ENCODE data around the gene UBE2O. TPM values are rescaled to one million over a fixed set of nuclear protein-coding genes. Genes with fewer than 3 reads are reported as not detected.

The UBE2O gene
- total RNA-seq, 1 donor from 2014 or later, result 12.6 TPM

DNA sequence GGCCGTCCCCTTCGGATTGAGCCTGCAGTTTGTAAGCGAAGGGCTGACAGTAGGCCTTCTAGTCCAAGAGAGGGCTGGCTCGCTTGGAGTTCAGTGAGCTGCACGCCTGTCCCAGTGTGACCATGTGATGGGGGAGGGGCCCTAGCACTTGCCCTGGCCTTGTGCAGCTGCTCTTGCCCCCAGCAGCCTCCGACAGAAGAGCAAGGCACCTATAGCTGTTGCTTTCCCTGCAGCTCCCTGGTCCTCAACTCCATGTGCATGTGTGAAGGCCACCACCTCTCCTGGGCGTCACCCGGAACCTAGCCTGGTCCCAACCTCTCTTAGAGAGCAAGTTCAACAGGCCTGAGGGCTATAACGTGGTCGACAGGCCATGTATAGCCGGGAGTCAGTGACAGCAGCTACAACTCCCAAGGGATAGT lies 62.9 kb downstream of the UBE2O start:
- H3K36me3 ChIP-seq (ENCODE audit: control insufficient read depth, insufficient read depth, low read length), result no peaks in the 10 kb centered on the region
- TF ChIP-seq, protein P1, sequence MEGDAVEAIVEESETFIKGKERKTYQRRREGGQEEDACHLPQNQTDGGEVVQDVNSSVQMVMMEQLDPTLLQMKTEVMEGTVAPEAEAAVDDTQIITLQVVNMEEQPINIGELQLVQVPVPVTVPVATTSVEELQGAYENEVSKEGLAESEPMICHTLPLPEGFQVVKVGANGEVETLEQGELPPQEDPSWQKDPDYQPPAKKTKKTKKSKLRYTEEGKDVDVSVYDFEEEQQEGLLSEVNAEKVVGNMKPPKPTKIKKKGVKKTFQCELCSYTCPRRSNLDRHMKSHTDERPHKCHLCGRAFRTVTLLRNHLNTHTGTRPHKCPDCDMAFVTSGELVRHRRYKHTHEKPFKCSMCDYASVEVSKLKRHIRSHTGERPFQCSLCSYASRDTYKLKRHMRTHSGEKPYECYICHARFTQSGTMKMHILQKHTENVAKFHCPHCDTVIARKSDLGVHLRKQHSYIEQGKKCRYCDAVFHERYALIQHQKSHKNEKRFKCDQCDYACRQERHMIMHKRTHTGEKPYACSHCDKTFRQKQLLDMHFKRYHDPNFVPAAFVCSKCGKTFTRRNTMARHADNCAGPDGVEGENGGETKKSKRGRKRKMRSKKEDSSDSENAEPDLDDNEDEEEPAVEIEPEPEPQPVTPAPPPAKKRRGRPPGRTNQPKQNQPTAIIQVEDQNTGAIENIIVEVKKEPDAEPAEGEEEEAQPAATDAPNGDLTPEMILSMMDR (IDR thresholded peaks at IDR 0.05; ENCODE audit: insufficient read depth, low read length, poor library complexity, severe bottlenecking), result no peak
- no peak for DNase-seq (ENCODE audit: low read depth)
- H3K27me3 ChIP-seq (ENCODE audit: control insufficient read depth, insufficient read depth, low read length), result no peaks in the 10 kb centered on the region
- no peak overlapping the region for H3K4me3 ChIP-seq (ENCODE audit: low read depth, low read length)

DNA sequence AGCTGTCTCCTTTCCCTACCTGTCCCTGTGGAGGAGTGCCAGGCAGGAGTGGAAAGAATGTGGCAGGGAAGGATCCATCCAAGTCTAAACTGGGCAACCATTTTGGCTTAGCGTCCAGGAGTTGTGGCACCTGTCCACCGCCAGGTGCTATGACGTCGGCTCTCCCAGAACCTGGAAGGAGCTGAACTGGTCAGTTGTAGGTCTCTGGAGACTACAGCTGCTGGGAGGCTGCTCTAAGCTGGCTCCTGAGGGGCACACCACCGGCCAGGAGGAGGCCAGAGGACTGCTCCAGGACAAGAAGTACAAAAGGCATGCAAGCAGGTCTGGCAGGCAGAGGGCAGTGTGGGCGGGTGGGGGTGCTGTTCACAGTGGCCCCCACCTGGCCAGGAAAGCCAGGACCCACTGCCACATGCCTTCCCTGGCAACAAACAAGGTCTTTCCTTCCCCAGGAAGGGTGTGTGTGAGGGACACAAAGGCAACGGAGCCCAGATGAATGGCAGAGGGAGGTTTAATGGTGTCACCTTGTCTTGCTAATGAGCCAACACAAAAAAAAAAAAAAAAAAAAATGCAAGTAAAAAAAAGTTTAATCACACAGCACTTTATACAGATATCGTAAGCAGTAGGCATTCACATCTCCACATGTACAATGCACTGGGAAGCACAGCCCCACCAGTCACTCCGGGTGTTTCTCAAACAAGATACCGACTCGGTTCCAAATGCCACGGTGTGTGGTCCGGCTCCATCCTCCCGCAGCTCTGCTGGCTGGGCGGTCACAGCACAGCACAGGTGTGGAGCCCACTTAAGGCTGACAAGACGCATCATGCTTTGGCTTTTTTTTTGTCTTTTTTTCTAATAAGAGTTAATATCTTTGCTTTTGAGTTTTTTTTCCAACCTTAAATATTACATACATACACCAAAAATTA lies 63.7 kb downstream of the UBE2O start:
- H3K36me3 ChIP-seq (ENCODE audit: control insufficient read depth, insufficient read depth, low read length), result no peaks in the 10 kb centered on the region
- no peak overlapping the region for H3K4me3 ChIP-seq (ENCODE audit: low read depth, low read length)
- TF ChIP-seq, protein P1 (IDR thresholded peaks at IDR 0.05; ENCODE audit: insufficient read depth, low read length, poor library complexity, severe bottlenecking), result peak; percentile 20
- DNase-seq (ENCODE audit: low read depth), result no peak
- no peaks in the 10 kb centered on the region for H3K27me3 ChIP-seq (ENCODE audit: control insufficient read depth, insufficient read depth, low read length)

DNA sequence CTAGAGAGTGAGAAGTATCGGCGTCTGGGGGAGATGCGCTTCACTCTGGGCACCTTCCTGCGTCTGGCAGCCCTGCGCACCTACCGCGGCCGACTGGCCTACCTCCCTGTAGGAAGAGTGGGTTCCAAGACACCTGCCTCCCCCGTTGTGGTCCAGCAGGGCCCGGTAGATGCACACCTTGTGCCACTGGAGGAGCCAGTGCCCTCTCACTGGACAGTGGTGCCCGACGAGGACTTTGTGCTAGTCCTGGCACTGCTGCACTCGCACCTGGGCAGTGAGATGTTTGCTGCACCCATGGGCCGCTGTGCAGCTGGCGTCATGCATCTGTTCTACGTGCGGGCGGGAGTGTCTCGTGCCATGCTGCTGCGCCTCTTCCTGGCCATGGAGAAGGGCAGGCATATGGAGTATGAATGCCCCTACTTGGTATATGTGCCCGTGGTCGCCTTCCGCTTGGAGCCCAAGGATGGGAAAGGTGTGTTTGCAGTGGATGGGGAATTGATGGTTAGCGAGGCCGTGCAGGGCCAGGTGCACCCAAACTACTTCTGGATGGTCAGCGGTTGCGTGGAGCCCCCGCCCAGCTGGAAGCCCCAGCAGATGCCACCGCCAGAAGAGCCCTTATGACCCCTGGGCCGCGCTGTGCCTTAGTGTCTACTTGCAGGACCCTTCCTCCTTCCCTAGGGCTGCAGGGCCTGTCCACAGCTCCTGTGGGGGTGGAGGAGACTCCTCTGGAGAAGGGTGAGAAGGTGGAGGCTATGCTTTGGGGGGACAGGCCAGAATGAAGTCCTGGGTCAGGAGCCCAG lies 65.8 kb downstream of the UBE2O start:
- Histone ChIP-seq H3K4me3 (ENCODE audit: low read depth, low read length) (no peak overlapping the region), H3K27me3 (ENCODE audit: control insufficient read depth, insufficient read depth, low read length) (no peaks in the 10 kb centered on the region), H3K36me3 (ENCODE audit: control insufficient read depth, insufficient read depth, low read length) (no peaks in the 10 kb centered on the region)
- no peak for DNase-seq (ENCODE audit: low read depth)
- TF ChIP-seq, protein P1 (IDR thresholded peaks at IDR 0.05; ENCODE audit: insufficient read depth, low read length, poor library complexity, severe bottlenecking), result no peak

DNA sequence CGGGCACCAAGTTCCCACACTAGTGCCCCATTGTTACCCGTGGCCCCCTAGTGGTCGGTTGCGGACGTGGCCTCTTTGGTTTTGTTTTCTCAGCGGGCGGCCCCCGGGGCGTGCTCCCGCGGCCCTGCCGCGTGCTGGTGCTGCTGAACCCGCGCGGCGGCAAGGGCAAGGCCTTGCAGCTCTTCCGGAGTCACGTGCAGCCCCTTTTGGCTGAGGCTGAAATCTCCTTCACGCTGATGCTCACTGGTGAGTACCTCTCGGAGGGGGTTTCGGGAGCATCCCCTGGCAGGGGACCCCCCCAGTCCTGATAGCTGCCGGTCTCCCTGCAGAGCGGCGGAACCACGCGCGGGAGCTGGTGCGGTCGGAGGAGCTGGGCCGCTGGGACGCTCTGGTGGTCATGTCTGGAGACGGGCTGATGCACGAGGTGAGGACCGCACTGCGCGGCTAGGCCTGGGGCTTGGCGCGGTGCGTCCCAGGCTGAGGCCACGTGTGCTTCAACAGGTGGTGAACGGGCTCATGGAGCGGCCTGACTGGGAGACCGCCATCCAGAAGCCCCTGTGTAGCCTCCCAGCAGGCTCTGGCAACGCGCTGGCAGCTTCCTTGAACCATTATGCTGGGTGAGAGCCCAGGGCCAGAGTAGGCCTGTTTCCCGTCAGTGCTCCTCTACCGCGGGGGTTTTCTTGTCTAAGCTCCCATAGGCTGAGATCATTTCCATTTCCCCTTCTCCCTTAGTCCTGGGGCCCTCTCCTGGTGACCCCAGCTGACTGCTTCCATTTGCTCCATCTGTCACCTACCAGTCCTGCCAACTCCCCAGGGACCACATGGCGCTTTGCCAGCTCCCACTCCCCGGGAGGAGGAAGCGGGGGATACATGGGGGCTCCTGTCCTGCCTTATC lies 66.8 kb downstream of the UBE2O start:
- DNase-seq (ENCODE audit: low read depth), result no peak
- Histone ChIP-seq H3K27me3 (ENCODE audit: control insufficient read depth, insufficient read depth, low read length) (no peaks in the 10 kb centered on the region), H3K36me3 (ENCODE audit: control insufficient read depth, insufficient read depth, low read length) (no peaks in the 10 kb centered on the region), H3K4me3 (ENCODE audit: low read depth, low read length) (peak overlapping the region; percentile 51)
- TF ChIP-seq, protein P1 (IDR thresholded peaks at IDR 0.05; ENCODE audit: insufficient read depth, low read length, poor library complexity, severe bottlenecking), result peak; percentile 84

DNA sequence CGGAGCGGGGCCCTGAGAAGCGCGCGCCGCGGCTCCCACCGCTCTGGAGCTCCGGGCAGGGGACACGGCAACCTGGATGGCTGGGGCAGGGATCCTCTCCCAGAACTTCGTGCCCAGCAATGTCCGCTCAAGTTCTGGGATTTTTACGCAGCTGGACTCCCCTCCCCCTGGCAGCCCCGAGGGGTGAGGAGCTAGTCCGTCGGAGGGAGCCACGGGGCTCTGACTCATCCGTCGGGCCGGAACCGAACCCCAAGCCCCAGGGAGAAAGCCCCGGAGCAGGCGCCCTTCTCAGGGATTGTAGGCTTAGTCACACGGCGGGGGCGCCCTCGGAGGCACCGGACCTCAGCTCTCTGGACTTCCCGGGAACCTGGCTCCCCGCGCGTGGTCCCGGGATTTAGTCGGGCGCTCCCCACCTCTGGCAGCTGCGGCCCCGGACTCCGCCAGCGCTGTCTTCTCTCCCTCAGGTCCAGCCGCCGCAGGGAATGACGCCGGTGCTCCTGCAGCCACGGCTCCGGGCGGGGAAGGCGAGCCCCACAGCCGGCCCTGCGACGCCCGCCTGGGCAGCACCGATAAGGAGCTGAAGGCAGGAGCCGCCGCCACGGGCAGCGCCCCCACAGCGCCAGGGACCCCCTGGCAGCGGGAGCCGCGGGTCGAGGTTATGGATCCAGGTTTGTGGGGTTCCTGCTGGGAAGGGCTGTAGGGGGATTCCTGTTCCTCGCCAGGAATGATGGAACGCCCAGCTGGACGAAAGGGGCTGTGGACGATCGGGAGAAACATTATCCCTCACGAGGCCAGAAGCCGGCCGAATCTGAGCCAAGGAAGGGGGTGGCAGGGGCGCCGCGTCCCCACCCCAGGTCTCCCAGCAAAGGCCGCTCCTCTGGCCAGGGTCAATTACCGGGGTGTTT lies 67.7 kb downstream of the UBE2O start:
- peak overlapping the region; percentile 51 for H3K4me3 ChIP-seq (ENCODE audit: low read depth, low read length)
- H3K27me3 ChIP-seq (ENCODE audit: control insufficient read depth, insufficient read depth, low read length), result no peaks in the 10 kb centered on the region
- no peaks in the 10 kb centered on the region for H3K36me3 ChIP-seq (ENCODE audit: control insufficient read depth, insufficient read depth, low read length)
- DNase-seq (ENCODE audit: low read depth), result no peak
- TF ChIP-seq, protein P1 (IDR thresholded peaks at IDR 0.05; ENCODE audit: insufficient read depth, low read length, poor library complexity, severe bottlenecking), result no peak
